ENCODE results near the gene TNFRSF19.

DNA sequence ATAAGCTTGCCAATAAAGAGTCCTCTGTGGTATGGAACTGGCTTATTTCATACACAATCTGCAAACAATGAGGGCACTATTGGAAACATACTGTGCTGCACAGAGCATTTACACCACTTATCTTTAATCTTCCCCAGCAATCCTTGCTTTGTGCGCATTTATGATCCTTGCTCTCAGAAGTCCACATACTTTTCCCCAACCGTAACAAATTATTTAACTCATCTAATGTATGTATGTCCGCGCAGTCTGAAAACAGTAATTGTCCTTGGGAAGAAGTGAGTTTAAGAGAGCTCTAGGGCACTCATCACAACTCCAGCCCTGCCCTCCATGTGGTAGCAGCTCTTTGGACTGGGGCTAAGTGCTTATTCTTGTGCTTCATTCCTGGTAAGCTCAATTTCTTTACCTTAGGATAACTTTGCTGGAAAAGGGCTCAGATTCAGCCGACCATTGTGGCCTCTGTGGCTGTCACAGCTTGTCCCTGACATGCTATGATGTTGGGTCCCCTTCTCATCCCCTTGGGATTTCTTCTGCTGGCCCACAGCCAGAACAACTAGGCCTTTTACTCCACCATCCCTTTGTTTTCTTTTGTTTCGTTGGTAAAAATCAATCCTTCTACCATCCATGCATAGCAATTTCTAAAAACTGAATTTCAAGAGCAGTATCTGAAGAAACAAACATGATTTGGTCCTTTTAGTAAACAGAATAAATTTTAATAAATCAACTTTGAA lies 152.7 kb downstream of the TNFRSF19 start:
- TF ChIP-seq, protein P1, sequence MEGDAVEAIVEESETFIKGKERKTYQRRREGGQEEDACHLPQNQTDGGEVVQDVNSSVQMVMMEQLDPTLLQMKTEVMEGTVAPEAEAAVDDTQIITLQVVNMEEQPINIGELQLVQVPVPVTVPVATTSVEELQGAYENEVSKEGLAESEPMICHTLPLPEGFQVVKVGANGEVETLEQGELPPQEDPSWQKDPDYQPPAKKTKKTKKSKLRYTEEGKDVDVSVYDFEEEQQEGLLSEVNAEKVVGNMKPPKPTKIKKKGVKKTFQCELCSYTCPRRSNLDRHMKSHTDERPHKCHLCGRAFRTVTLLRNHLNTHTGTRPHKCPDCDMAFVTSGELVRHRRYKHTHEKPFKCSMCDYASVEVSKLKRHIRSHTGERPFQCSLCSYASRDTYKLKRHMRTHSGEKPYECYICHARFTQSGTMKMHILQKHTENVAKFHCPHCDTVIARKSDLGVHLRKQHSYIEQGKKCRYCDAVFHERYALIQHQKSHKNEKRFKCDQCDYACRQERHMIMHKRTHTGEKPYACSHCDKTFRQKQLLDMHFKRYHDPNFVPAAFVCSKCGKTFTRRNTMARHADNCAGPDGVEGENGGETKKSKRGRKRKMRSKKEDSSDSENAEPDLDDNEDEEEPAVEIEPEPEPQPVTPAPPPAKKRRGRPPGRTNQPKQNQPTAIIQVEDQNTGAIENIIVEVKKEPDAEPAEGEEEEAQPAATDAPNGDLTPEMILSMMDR (IDR thresholded peaks at IDR 0.05), result no peak
- TF ChIP-seq POLR2A (IDR thresholded peaks at IDR 0.05) (no peak), POLR2AphosphoS5 (IDR thresholded peaks at IDR 0.05) (no peak), EP300 (IDR thresholded peaks at IDR 0.05) (no peak)

Measured in stomach (tissue), 4 donors.